CD14-positive monocyte (primary cell): ENCODE results near the gene HSD3B7. TPM values are rescaled to one million over a fixed set of nuclear protein-coding genes. Genes with fewer than 3 reads are reported as not detected.

ENCODE experiments used
- DNase-seq, 3 donors: peaks; one replicate each; pipeline ENCODE4 v3.0.0-alpha.2; 2011 to 2022
- H2AFZ ChIP-seq: 2 replicates; pipeline ENCODE4 v1.6.0; 2012; ENCODE audit warnings: mild to moderate bottlenecking, low read depth, low read length, inconsistent platforms; ENCODE audit not compliant: insufficient read depth, poor library complexity, severe bottlenecking
- H3K27ac ChIP-seq, 2 donors: 1 replicate in 1 of 2; 2 replicates in 1 of 2; pipeline ENCODE4 v1.5.1; 2012 to 2013; ENCODE audit warnings: low read length in 2 of 2, control low read depth in 1 of 2, inconsistent platforms in 1 of 2, low read depth in 1 of 2, mild to moderate bottlenecking in 1 of 2
- H3K27me3 ChIP-seq, 2 donors: one replicate each; pipeline versions ENCODE4 v1.6.0 to v1.6.1; 2011 to 2013; ENCODE audit warnings: low read length in 2 of 2; ENCODE audit not compliant: control insufficient read depth in 2 of 2, insufficient read depth in 2 of 2
- H3K36me3 ChIP-seq, 2 donors: replicated peaks in 1 of 2; 1 replicate in 1 of 2; 2 replicates in 1 of 2; pipeline versions ENCODE4 v1.5.1 to v1.6.1; 2012 to 2013; ENCODE audit warnings: low read length in 2 of 2, control low read depth in 1 of 2, inconsistent platforms in 1 of 2, mild to moderate bottlenecking in 1 of 2; ENCODE audit not compliant: insufficient read depth in 2 of 2, control insufficient read depth in 1 of 2
- H3K4me1 ChIP-seq, 2 donors: 1 replicate in 1 of 2; 2 replicates in 1 of 2; pipeline versions ENCODE4 v1.5.1 to v1.6.1; 2012 to 2013; ENCODE audit warnings: low read length in 2 of 2, control low read depth in 1 of 2, inconsistent platforms in 1 of 2, mild to moderate bottlenecking in 1 of 2, moderate library complexity in 1 of 2; ENCODE audit not compliant: insufficient read depth in 2 of 2, control insufficient read depth in 1 of 2
- H3K4me2 ChIP-seq: replicated peaks from 2 replicates; pipeline ENCODE3; 2012; ENCODE audit warnings: low read length, moderate library complexity, mild to moderate bottlenecking; ENCODE audit not compliant: poor library complexity, severe bottlenecking; ENCODE audit errors: extremely low read depth
- H3K4me3 ChIP-seq, 3 experiments: fragments of 200-600 bp in 1 of 3; sonication (generic) in 1 of 3; replicated peaks in 1 of 3; 1 replicate in 2 of 3; 2 replicates in 1 of 3; pipeline ENCODE4 v1.5.1; 2011 to 2013; ENCODE audit warnings: low read length in 3 of 3, mild to moderate bottlenecking in 3 of 3, control low read depth in 2 of 3, low read depth in 2 of 3, inconsistent platforms in 1 of 3, moderate library complexity in 1 of 3
- H3K79me2 ChIP-seq: 2 replicates; pipeline ENCODE4 v1.6.0; 2012; ENCODE audit warnings: mild to moderate bottlenecking, control low read depth, inconsistent platforms, low read length, moderate library complexity; ENCODE audit not compliant: insufficient read depth
- H3K9ac ChIP-seq: 2 replicates; pipeline ENCODE4 v1.6.0; 2017; ENCODE audit warnings: low read length, mild to moderate bottlenecking; ENCODE audit not compliant: insufficient read depth, poor library complexity, severe bottlenecking
- H3K9me3 ChIP-seq, 2 donors: replicated peaks in 1 of 2; 1 replicate in 1 of 2; 2 replicates in 1 of 2; pipeline versions ENCODE4 v1.5.1 to v1.6.1; 2012 to 2013; ENCODE audit warnings: low read length in 2 of 2, control low read depth in 1 of 2; ENCODE audit not compliant: control insufficient read depth in 1 of 2, insufficient read depth in 1 of 2
- H4K20me1 ChIP-seq: 2 replicates; pipeline ENCODE4 v1.6.0; 2012; ENCODE audit warnings: mild to moderate bottlenecking, low read length, control low read depth, moderate library complexity; ENCODE audit not compliant: insufficient read depth
- H3K27ac Mint-ChIP-seq, 7 donors: one replicate each; pipeline ENCODE4 v1.8.0; 2020; ENCODE audit warnings: mild to moderate bottlenecking in 7 of 7, mixed read lengths in 7 of 7, moderate library complexity in 6 of 7, inconsistent platforms in 2 of 7
- H3K27me3 Mint-ChIP-seq, 3 donors: one replicate each; pipeline ENCODE4 v1.8.0; 2021 to 2022; ENCODE audit warnings: low read depth in 3 of 3, mild to moderate bottlenecking in 3 of 3, mixed read lengths in 3 of 3, moderate library complexity in 3 of 3, inconsistent platforms in 1 of 3
- H3K36me3 Mint-ChIP-seq, 2 donors: one replicate each; pipeline ENCODE4 v1.8.0; 2020; ENCODE audit warnings: mixed read lengths in 2 of 2, inconsistent platforms in 1 of 2, mild to moderate bottlenecking in 1 of 2
- H3K4me1 Mint-ChIP-seq: one replicate; pipeline ENCODE4 v1.8.0; 2020; ENCODE audit warnings: mild to moderate bottlenecking, mixed read lengths
- H3K4me3 Mint-ChIP-seq, 2 donors: one replicate each; pipeline ENCODE4 v1.8.0; 2020; ENCODE audit warnings: mild to moderate bottlenecking in 2 of 2, mixed read lengths in 2 of 2, moderate library complexity in 1 of 2
- H3K9me3 Mint-ChIP-seq, 7 donors: one replicate each; pipeline ENCODE4 v1.8.0; 2020 to 2022; ENCODE audit warnings: mixed read lengths in 7 of 7, mild to moderate bottlenecking in 6 of 7, moderate library complexity in 6 of 7, inconsistent platforms in 2 of 7
- WGBS: methylation state at CpG from one replicate; pipeline ENCODE4 v1.1.5; 2013; ENCODE audit warnings: missing lambda C conversion rate; ENCODE audit not compliant: insufficient coverage; 5-methylcytosine and 5-hydroxymethylcytosine counted together
- intact Hi-C, 2 donors: fragments of 100-400 bp; cut with micrococcal nuclease; formaldehyde crosslinking; loops; one replicate each; pipeline versions ENCODE4 v1.15.0 to v1.15.1; 2023
- polyA plus RNA-seq, 3 donors: library from polyadenylated mRNA; depleted of rRNA in 1 of 3; unstranded in 2 of 3; stranded (reverse) in 1 of 3; fragments of 300-500 nt in 2 of 3; fragments of >200 nt in 1 of 3; fragmentation: Illumina TruSeq in 2 of 3; gene quantifications; 1 replicate in 2 of 3; 2 replicates in 1 of 3; pipeline ENCODE4 v1.2.3, GENCODE V29; 2012 to 2021
- TF ChIP-seq, protein P1 (sequence below): fragments of 200-600 bp; IDR thresholded peaks from one replicate; pipeline ENCODE4 v1.8.0; 2022; ENCODE audit warnings: antibody characterized with exemption, mild to moderate bottlenecking

HSD3B7 gene
- polyA plus RNA-seq, 3 donors, result 0.89 to 4.3 (median 2.7) TPM

DNA sequence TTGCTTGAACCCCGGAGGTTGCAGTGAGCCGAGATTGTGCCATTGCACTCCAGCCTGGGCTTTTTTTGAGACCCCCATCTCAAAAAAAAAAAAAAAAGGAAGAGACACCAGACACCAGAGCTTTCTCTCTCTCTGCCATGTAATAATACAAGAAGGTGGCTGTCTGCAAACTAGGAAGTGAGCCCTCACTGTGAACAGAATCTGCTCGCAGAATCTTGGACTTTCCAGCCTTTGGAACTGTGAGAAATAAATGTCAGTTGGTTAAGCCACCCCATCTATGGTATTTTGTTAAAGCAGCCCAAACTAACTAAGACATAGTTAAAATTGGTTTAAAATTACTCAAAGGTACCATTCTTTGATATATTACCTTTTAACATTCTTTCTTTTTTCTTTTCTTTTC is 35.5 kb downstream of the HSD3B7 start:
- H3K4me1 ChIP-seq, result no peaks in the 10 kb centered on the region
- H2AFZ ChIP-seq, result no peak overlapping the region
- no peaks in the 10 kb centered on the region for H3K27me3 ChIP-seq
- Mint-ChIP-seq H3K36me3 (no peaks in the 10 kb centered on the region), H3K27ac (no peak overlapping the region), H3K27me3 (peaks cover under 1 to 5% (median 3%) of the 10 kb centered on the region in 3 donors), H3K4me3 (no peak overlapping the region), H3K9me3 (peaks cover 0 to 3% (median 0%) of the 10 kb centered on the region in 7 donors), H3K4me1 (peaks cover 12% of the 10 kb centered on the region)
- H4K20me1 ChIP-seq, result no peaks in the 10 kb centered on the region
- no CpG with 5 or more reads among the region's 3 CpGs for WGBS
- no peak overlapping the region for H3K9ac ChIP-seq
- no peaks in the 10 kb centered on the region for H3K36me3 ChIP-seq
- no peak overlapping the region for H3K4me2 ChIP-seq
- no peak overlapping the region for H3K27ac ChIP-seq
- TF ChIP-seq, protein P1, sequence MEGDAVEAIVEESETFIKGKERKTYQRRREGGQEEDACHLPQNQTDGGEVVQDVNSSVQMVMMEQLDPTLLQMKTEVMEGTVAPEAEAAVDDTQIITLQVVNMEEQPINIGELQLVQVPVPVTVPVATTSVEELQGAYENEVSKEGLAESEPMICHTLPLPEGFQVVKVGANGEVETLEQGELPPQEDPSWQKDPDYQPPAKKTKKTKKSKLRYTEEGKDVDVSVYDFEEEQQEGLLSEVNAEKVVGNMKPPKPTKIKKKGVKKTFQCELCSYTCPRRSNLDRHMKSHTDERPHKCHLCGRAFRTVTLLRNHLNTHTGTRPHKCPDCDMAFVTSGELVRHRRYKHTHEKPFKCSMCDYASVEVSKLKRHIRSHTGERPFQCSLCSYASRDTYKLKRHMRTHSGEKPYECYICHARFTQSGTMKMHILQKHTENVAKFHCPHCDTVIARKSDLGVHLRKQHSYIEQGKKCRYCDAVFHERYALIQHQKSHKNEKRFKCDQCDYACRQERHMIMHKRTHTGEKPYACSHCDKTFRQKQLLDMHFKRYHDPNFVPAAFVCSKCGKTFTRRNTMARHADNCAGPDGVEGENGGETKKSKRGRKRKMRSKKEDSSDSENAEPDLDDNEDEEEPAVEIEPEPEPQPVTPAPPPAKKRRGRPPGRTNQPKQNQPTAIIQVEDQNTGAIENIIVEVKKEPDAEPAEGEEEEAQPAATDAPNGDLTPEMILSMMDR, result no peak
- no peak for DNase-seq
- intact Hi-C loops, result no loop called here
- no peaks in the 10 kb centered on the region for H3K79me2 ChIP-seq
- H3K9me3 ChIP-seq, result no peaks in the 10 kb centered on the region
- no peak overlapping the region for H3K4me3 ChIP-seq

DNA sequence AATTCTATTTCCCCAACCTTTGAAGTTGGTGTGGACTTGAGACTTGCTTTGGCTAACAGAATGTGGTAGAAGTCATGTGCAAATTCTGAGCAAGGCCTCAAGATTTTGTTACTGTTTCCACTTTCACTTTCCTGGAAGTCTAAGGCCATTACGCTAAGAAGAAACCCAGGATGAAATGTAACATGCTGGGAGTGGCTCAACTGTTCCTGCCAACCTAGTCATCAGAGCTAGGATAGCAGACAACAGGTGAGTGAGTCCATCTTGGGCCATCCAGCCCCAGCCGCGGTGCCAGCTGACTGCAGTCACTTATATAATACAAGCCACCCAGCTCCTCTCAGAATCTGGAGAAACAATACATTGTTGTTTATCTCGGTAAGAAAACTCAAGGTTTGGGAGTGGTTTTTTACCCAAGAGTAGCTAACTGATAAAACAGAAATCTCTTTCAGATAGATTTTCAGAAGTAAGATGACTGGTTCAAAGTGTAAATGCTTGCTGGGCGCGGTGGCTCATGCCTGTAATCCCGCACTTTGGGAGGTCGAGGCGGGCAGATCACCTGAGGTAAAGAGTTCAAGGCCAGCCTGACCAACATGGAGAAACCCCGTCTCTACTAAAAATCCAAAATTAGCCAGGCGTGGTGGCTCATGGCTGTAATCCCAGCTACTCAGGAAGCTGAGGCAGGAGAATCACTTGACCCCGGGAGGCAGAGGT is 37.7 kb downstream of the HSD3B7 start:
- 94% methylated on average over 9 of the region's 12 CpGs for WGBS
- no peaks in the 10 kb centered on the region for H4K20me1 ChIP-seq
- Mint-ChIP-seq H3K27ac (peak overlapping the region in 1 of 7 donors; percentile 63), H3K9me3 (peaks cover 0 to 3% (median 0%) of the 10 kb centered on the region in 7 donors), H3K27me3 (peaks cover 0 to 5% (median 0%) of the 10 kb centered on the region in 3 donors), H3K4me3 (no peak overlapping the region), H3K4me1 (peaks cover 17% of the 10 kb centered on the region), H3K36me3 (no peaks in the 10 kb centered on the region)
- H3K36me3 ChIP-seq, result no peaks in the 10 kb centered on the region
- no peaks in the 10 kb centered on the region for H3K79me2 ChIP-seq
- H3K4me3 ChIP-seq, result no peak overlapping the region
- no peaks in the 10 kb centered on the region for H3K27me3 ChIP-seq
- H3K27ac ChIP-seq, result no peak overlapping the region
- intact Hi-C loops, result no loop called here
- no peak for DNase-seq
- H3K4me1 ChIP-seq, result no peaks in the 10 kb centered on the region
- TF ChIP-seq, protein P1, result no peak
- H3K9me3 ChIP-seq, result no peaks in the 10 kb centered on the region
- H2AFZ ChIP-seq, result no peak overlapping the region
- H3K9ac ChIP-seq, result no peak overlapping the region
- no peak overlapping the region for H3K4me2 ChIP-seq
